ENCODE data around the gene CCDC152.

The CCDC152 gene

DNA sequence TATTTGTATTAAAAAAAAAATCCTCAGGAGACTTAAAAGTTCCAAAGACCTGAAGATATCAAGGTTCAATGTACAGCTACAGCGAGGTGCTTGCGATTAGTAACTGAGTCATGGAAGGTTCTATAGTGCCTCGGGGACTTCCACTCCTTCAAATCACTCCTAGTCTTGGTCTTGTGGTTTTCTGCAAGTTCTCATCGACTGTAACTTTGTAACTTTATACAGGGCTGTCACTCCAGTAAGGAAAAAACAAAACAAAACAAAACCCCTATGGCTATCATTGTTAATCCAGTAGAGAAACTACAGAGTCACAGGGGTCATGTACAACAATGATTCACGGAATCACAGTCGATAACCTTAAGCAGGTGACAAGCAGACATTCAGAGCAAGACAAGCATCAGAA, 94.9 kb downstream of the CCDC152 start:
- no peaks in the 10 kb centered on the region for H3K27me3 ChIP-seq

More for the DNA sequence above, 94.9 kb downstream of the CCDC152 start:
- Histone ChIP-seq H3K4me3 (ENCODE audit: low read depth in 1 of 2, low read length in 1 of 2) (no peak overlapping the region), H3K36me3 (no peaks in the 10 kb centered on the region), H3K4me1 (ENCODE audit: control insufficient read depth in 1 of 2, insufficient read depth in 1 of 2, low read depth in 1 of 2, low read length in 1 of 2) (no peaks in the 10 kb centered on the region), H3K9me3 (no peaks in the 10 kb centered on the region), H3K27ac (no peak overlapping the region)
- TF ChIP-seq, protein P1, sequence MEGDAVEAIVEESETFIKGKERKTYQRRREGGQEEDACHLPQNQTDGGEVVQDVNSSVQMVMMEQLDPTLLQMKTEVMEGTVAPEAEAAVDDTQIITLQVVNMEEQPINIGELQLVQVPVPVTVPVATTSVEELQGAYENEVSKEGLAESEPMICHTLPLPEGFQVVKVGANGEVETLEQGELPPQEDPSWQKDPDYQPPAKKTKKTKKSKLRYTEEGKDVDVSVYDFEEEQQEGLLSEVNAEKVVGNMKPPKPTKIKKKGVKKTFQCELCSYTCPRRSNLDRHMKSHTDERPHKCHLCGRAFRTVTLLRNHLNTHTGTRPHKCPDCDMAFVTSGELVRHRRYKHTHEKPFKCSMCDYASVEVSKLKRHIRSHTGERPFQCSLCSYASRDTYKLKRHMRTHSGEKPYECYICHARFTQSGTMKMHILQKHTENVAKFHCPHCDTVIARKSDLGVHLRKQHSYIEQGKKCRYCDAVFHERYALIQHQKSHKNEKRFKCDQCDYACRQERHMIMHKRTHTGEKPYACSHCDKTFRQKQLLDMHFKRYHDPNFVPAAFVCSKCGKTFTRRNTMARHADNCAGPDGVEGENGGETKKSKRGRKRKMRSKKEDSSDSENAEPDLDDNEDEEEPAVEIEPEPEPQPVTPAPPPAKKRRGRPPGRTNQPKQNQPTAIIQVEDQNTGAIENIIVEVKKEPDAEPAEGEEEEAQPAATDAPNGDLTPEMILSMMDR (IDR thresholded peaks at IDR 0.05): no peak

Measured in neutrophil (primary cell).